ENCODE measurements around the gene APBA2.
A peak's percentile ranks its signal among the peaks of the same experiment; 100 is the strongest.

Gene APBA2

GRCh38 chr15:29134239-29134638 is 248.5 kb downstream of the APBA2 start:
- no peak for DNase-seq (ENCODE audit: low read depth)

GRCh38 chr15:29134641-29135308 is 249.0 kb downstream of the APBA2 start:
- DNase-seq (ENCODE audit: low read depth): no peak

- no peak for DNase-seq (ENCODE audit: low read depth)
Observed at GRCh38 chr15:29135309-29135657, 249.5 kb downstream of the APBA2 start.

- no peak for DNase-seq (ENCODE audit: low read depth)
Observed at GRCh38 chr15:29135702-29136646, 250.2 kb downstream of the APBA2 start.

GRCh38 chr15:29138260-29138659 is 252.5 kb downstream of the APBA2 start:
- no peak for DNase-seq (ENCODE audit: low read depth)

GRCh38 chr15:29139072-29139471 is 253.3 kb downstream of the APBA2 start:
- no peak for DNase-seq (ENCODE audit: low read depth)

GRCh38 chr15:29139540-29140459 is 254.0 kb downstream of the APBA2 start:
- no peak for DNase-seq (ENCODE audit: low read depth)

- DNase-seq (ENCODE audit: low read depth): no peak
Observed at GRCh38 chr15:29140475-29141307, 254.9 kb downstream of the APBA2 start.

- DNase-seq (ENCODE audit: low read depth): no peak
Observed at GRCh38 chr15:29141308-29142128, 255.7 kb downstream of the APBA2 start.

- no peak for DNase-seq (ENCODE audit: low read depth)
Observed at GRCh38 chr15:29142129-29142747, 256.5 kb downstream of the APBA2 start.

- no peak for DNase-seq (ENCODE audit: low read depth)
Observed at GRCh38 chr15:29143293-29143692, 257.5 kb downstream of the APBA2 start.

GRCh38 chr15:29143909-29144635 is 258.3 kb downstream of the APBA2 start:
- peak; percentile 75 for DNase-seq (ENCODE audit: low read depth)

GRCh38 chr15:29149738-29150075 is 263.9 kb downstream of the APBA2 start:
- DNase-seq (ENCODE audit: low read depth): no peak

- DNase-seq (ENCODE audit: low read depth): no peak
Observed at GRCh38 chr15:29150515-29151483, 265.0 kb downstream of the APBA2 start.

- no peak for DNase-seq (ENCODE audit: low read depth)
Observed at GRCh38 chr15:29151484-29151857, 265.7 kb downstream of the APBA2 start.

GRCh38 chr15:29156521-29156920 is 270.7 kb downstream of the APBA2 start:
- DNase-seq (ENCODE audit: low read depth): no peak

GRCh38 chr15:29159771-29160455 is 274.1 kb downstream of the APBA2 start:
- no peak for DNase-seq (ENCODE audit: low read depth)

GRCh38 chr15:29162411-29162810 is 276.6 kb downstream of the APBA2 start:
- DNase-seq (ENCODE audit: low read depth): no peak

Data from stromal cell of bone marrow (primary cell).